HG03135 (cell line): ENCODE measurements around the gene NAB2.

Experiments used
- ATAC-seq: cut with Tn5 transposase; IDR thresholded peaks from one replicate; pipeline ENCODE4 v1.9.1; 2021; ENCODE audit warnings: mild to moderate bottlenecking, moderate library complexity; ENCODE audit not compliant: unreplicated experiment

Gene NAB2

GRCh38 chr12:57093415-57094207, 4.7 kb downstream of the NAB2 start:
- no peak for ATAC-seq

GRCh38 chr12:57094208-57095160, 5.6 kb downstream of the NAB2 start:
- ATAC-seq = no peak

- ATAC-seq = no peak
Measured at GRCh38 chr12:57095440-57095839, 6.5 kb downstream of the NAB2 start.

GRCh38 chr12:57096099-57096572, 7.2 kb downstream of the NAB2 start:
- no peak for ATAC-seq

- ATAC-seq = no peak
Measured at GRCh38 chr12:57096748-57097553, 8.0 kb downstream of the NAB2 start.

GRCh38 chr12:57097554-57097835, 8.6 kb downstream of the NAB2 start:
- no peak for ATAC-seq

GRCh38 chr12:57098546-57098945, 9.6 kb downstream of the NAB2 start:
- ATAC-seq = no peak

GRCh38 chr12:57099047-57099714, 10.3 kb downstream of the NAB2 start:
- ATAC-seq = no peak

- ATAC-seq = no peak
Measured at GRCh38 chr12:57099766-57100165, 10.9 kb downstream of the NAB2 start.

- no peak for ATAC-seq
Measured at GRCh38 chr12:57101892-57102695, 13.2 kb downstream of the NAB2 start.

GRCh38 chr12:57103856-57104255, 14.9 kb downstream of the NAB2 start:
- no peak for ATAC-seq

- no peak for ATAC-seq
Measured at GRCh38 chr12:57104292-57104910, 15.5 kb downstream of the NAB2 start.

- no peak for ATAC-seq
Measured at GRCh38 chr12:57105011-57105753, 16.3 kb downstream of the NAB2 start.

- no peak for ATAC-seq
Measured at GRCh38 chr12:57106021-57106708, 17.3 kb downstream of the NAB2 start.

- no peak for ATAC-seq
Measured at GRCh38 chr12:57107456-57108155, 18.7 kb downstream of the NAB2 start.

GRCh38 chr12:57109207-57110103, 20.5 kb downstream of the NAB2 start:
- ATAC-seq = no peak
